Activated T-cell treated with anti-CD3 and anti-CD28 coated beads, Interleukin-2, amount 50 U/mL, for 4 hours (primary cell): ENCODE measurements around the gene SCPEP1. TPM values are rescaled to one million over a fixed set of nuclear protein-coding genes. Genes with fewer than 3 reads are reported as not detected.
"Not testable (repeated sequence)": the region's sequence is repeated elsewhere in the genome, so short reads cannot be mapped to it uniquely, and the experiment has no call there.

Source experiments
- ATAC-seq, 2 donors: fragments of 200-7000 bp; cut with Tn5 transposase; one replicate each; pipeline ENCODE4 v1.10.0; 2021
- DNase-seq: peaks from one replicate; pipeline ENCODE4 v3.0.0-alpha.2; 2020
- H3K27me3 Mint-ChIP-seq: one replicate; pipeline ENCODE4 v1.8.0; 2021; ENCODE audit warnings: low read depth, mixed read lengths
- H3K36me3 Mint-ChIP-seq: one replicate; pipeline ENCODE4 v1.8.0; 2022; ENCODE audit warnings: mixed read lengths; ENCODE audit not compliant: insufficient read depth
- H3K4me1 Mint-ChIP-seq: one replicate; pipeline ENCODE4 v1.8.0; 2021; ENCODE audit warnings: low read depth, mixed read lengths
- H3K4me3 Mint-ChIP-seq: one replicate; pipeline ENCODE4 v1.8.0; 2021; ENCODE audit warnings: mild to moderate bottlenecking, moderate library complexity, mixed read lengths
- H3K9me3 Mint-ChIP-seq: one replicate; pipeline ENCODE4 v1.8.0; 2021; ENCODE audit warnings: mixed read lengths
- total RNA-seq, 3 donors: library from RNA; stranded (reverse); gene quantifications; one replicate each; pipeline ENCODE4 v1.2.1, GENCODE V29; 2021

Gene SCPEP1
- total RNA-seq, 3 donors from 2014 or later: 10.8 to 17.6 (median 14.1) TPM

GRCh38 chr17:56976941-56977608 lies 856 bp upstream of the SCPEP1 start:
- ATAC-seq (no peak), DNase-seq (no peak)
- Mint-ChIP-seq H3K27me3 (no peaks in the 10 kb centered on the region), H3K9me3 (no peaks in the 10 kb centered on the region), H3K36me3 (no peaks in the 10 kb centered on the region), H3K4me1 (peaks cover 13% of the 10 kb centered on the region), H3K4me3 (peak overlapping the region; percentile 67)

- H3K27me3 Mint-ChIP-seq: no peaks in the 10 kb centered on the region
Measured at GRCh38 chr17:56978441-56979090, 635 bp downstream of the SCPEP1 start.

GRCh38 chr17:56979091-56979480 lies 1.2 kb downstream of the SCPEP1 start:
- Mint-ChIP-seq H3K4me1 (peaks cover 13% of the 10 kb centered on the region), H3K36me3 (peaks cover 1% of the 10 kb centered on the region), H3K9me3 (no peaks in the 10 kb centered on the region), H3K4me3 (peak overlapping the region; percentile 83), H3K27me3 (no peaks in the 10 kb centered on the region)
- no peak for DNase-seq
- ATAC-seq: no peak

More at GRCh38 chr17:56978441-56979090, 635 bp downstream of the SCPEP1 start:
- Mint-ChIP-seq H3K36me3 (no peaks in the 10 kb centered on the region), H3K4me3 (peak overlapping the region; percentile 83), H3K4me1 (peaks cover 13% of the 10 kb centered on the region), H3K9me3 (no peaks in the 10 kb centered on the region)
- DNase-seq (no peak), ATAC-seq (no peak)

- H3K4me3 Mint-ChIP-seq, H3K27me3 Mint-ChIP-seq, H3K9me3 Mint-ChIP-seq, H3K36me3 Mint-ChIP-seq, ATAC-seq, DNase-seq: not testable (repeated sequence)
- H3K4me1 Mint-ChIP-seq: peaks cover 13% of the 10 kb centered on the region
Measured at GRCh38 chr17:56980526-56980925, 2.6 kb downstream of the SCPEP1 start.

- no peak for DNase-seq
- H3K27me3 Mint-ChIP-seq: no peaks in the 10 kb centered on the region
- ATAC-seq: no peak
- peaks cover 11% of the 10 kb centered on the region for H3K4me1 Mint-ChIP-seq
- peaks cover 16% of the 10 kb centered on the region for H3K36me3 Mint-ChIP-seq
- H3K9me3 Mint-ChIP-seq: no peaks in the 10 kb centered on the region
- no peak overlapping the region for H3K4me3 Mint-ChIP-seq
Measured at GRCh38 chr17:56982312-56982711, 4.4 kb downstream of the SCPEP1 start.

GRCh38 chr17:56983366-56983765 lies 5.4 kb downstream of the SCPEP1 start:
- H3K4me1 Mint-ChIP-seq: peaks cover 9% of the 10 kb centered on the region
- H3K9me3 Mint-ChIP-seq: no peaks in the 10 kb centered on the region
- H3K27me3 Mint-ChIP-seq: no peaks in the 10 kb centered on the region
- DNase-seq (no peak), ATAC-seq (no peak)
- H3K4me3 Mint-ChIP-seq: no peak overlapping the region
- peaks cover 27% of the 10 kb centered on the region for H3K36me3 Mint-ChIP-seq

GRCh38 chr17:56985371-56986162 lies 7.6 kb downstream of the SCPEP1 start:
- Mint-ChIP-seq H3K4me1 (no peaks in the 10 kb centered on the region), H3K4me3 (no peak overlapping the region), H3K27me3 (no peaks in the 10 kb centered on the region), H3K9me3 (no peaks in the 10 kb centered on the region), H3K36me3 (peaks cover 31% of the 10 kb centered on the region)
- ATAC-seq: no peak
- no peak for DNase-seq

- DNase-seq (no peak), ATAC-seq (no peak)
- H3K4me3 Mint-ChIP-seq: no peak overlapping the region
- H3K36me3 Mint-ChIP-seq: peaks cover 36% of the 10 kb centered on the region
- no peaks in the 10 kb centered on the region for H3K9me3 Mint-ChIP-seq
- H3K27me3 Mint-ChIP-seq: no peaks in the 10 kb centered on the region
- no peaks in the 10 kb centered on the region for H3K4me1 Mint-ChIP-seq
Measured at GRCh38 chr17:56987283-56987834, 9.4 kb downstream of the SCPEP1 start.

GRCh38 chr17:56988901-56989572 lies 11.1 kb downstream of the SCPEP1 start:
- Mint-ChIP-seq H3K9me3 (no peaks in the 10 kb centered on the region), H3K27me3 (no peaks in the 10 kb centered on the region), H3K4me1 (no peaks in the 10 kb centered on the region), H3K4me3 (no peak overlapping the region), H3K36me3 (peaks cover 35% of the 10 kb centered on the region)
- ATAC-seq (no peak), DNase-seq (no peak)

- Mint-ChIP-seq H3K27me3 (no peaks in the 10 kb centered on the region), H3K4me1 (no peaks in the 10 kb centered on the region), H3K36me3 (peaks cover 22% of the 10 kb centered on the region), H3K4me3 (no peak overlapping the region), H3K9me3 (no peaks in the 10 kb centered on the region)
- DNase-seq (no peak), ATAC-seq (no peak)
Measured at GRCh38 chr17:56992364-56992763, 14.4 kb downstream of the SCPEP1 start.

- Mint-ChIP-seq H3K4me1 (no peaks in the 10 kb centered on the region), H3K4me3 (no peak overlapping the region), H3K27me3 (no peaks in the 10 kb centered on the region), H3K36me3 (peaks cover 15% of the 10 kb centered on the region), H3K9me3 (no peaks in the 10 kb centered on the region)
- ATAC-seq (no peak), DNase-seq (no peak)
Measured at GRCh38 chr17:56994009-56994792, 16.3 kb downstream of the SCPEP1 start.

GRCh38 chr17:56995766-56996165 lies 17.8 kb downstream of the SCPEP1 start:
- Mint-ChIP-seq H3K27me3 (no peaks in the 10 kb centered on the region), H3K36me3 (peaks cover 13% of the 10 kb centered on the region), H3K4me3 (no peak overlapping the region), H3K4me1 (no peaks in the 10 kb centered on the region), H3K9me3 (no peaks in the 10 kb centered on the region)
- no peak for DNase-seq
- no peak for ATAC-seq

GRCh38 chr17:56997313-56997712 lies 19.4 kb downstream of the SCPEP1 start:
- no peaks in the 10 kb centered on the region for H3K9me3 Mint-ChIP-seq
- ATAC-seq (no peak), DNase-seq (no peak)
- peaks cover 10% of the 10 kb centered on the region for H3K36me3 Mint-ChIP-seq
- no peak overlapping the region for H3K4me3 Mint-ChIP-seq
- H3K4me1 Mint-ChIP-seq: no peaks in the 10 kb centered on the region
- H3K27me3 Mint-ChIP-seq: no peaks in the 10 kb centered on the region
